Gastroesophageal sphincter (tissue), 4 donors: ENCODE data around the gene ANKS6. TPM values are rescaled to one million over a fixed set of nuclear protein-coding genes. Genes with fewer than 3 reads are reported as not detected.

Experiments
- ATAC-seq: fragments of 150-250 bp; one replicate; pipeline ENCODE4 v1.9.1; 2016; ENCODE audit warnings: mild to moderate bottlenecking, moderate library complexity
- H3K27ac ChIP-seq, 4 donors: fragments of 200-600 bp; sonication (generic) in 3 of 4; 1 replicate in 3 of 4; 2 replicates in 1 of 4; pipeline ENCODE4 v1.5.1; 2016 to 2019
- H3K27me3 ChIP-seq: fragments of 200-600 bp; sonication (generic); one replicate; pipeline ENCODE4 v1.5.1; 2019
- H3K36me3 ChIP-seq, 2 donors: fragments of 200-600 bp; sonication (generic); one replicate each; pipeline ENCODE4 v1.5.1; 2019; ENCODE audit warnings: control low read depth in 1 of 2
- H3K4me1 ChIP-seq, 3 donors: fragments of 200-600 bp; sonication (generic); 1 replicate in 2 of 3; 2 replicates in 1 of 3; pipeline ENCODE4 v1.5.1; 2016 to 2019; ENCODE audit warnings: control low read depth in 2 of 3
- H3K4me3 ChIP-seq, 2 donors: fragments of 200-600 bp; sonication (generic); one replicate each; pipeline ENCODE4 v1.5.1; 2019; ENCODE audit warnings: mild to moderate bottlenecking in 1 of 2, moderate library complexity in 1 of 2
- H3K9me3 ChIP-seq, 3 donors: fragments of 200-600 bp; sonication (generic); one replicate each; pipeline ENCODE4 v1.5.1; 2017 to 2019; ENCODE audit warnings: control low read depth in 2 of 3
- CTCF ChIP-seq, 4 experiments: fragments of 200-600 bp in 2 of 4; fragments of 450-650 bp in 2 of 4; sonication (generic) in 1 of 4; IDR thresholded peaks; one replicate each; pipeline ENCODE4 v1.5.1; 2017 to 2019; ENCODE audit warnings: antibody characterized with exemption in 4 of 4, mild to moderate bottlenecking in 2 of 4, moderate library complexity in 2 of 4
- EP300 ChIP-seq: sonication (generic); formaldehyde crosslinking; IDR thresholded peaks from one replicate; pipeline ENCODE4 v1.6.1; 2017; ENCODE audit warnings: antibody characterized with exemption, mild to moderate bottlenecking
- POLR2A ChIP-seq, 2 donors: fragments of 450-650 bp; IDR thresholded peaks; one replicate each; pipeline ENCODE4 v1.6.1; 2017; ENCODE audit warnings: antibody characterized with exemption in 2 of 2, mild to moderate bottlenecking in 2 of 2, moderate library complexity in 1 of 2
- POLR2AphosphoS5 ChIP-seq: sonication (generic); formaldehyde crosslinking; IDR thresholded peaks from one replicate; pipeline ENCODE4 v1.6.1; 2017; ENCODE audit warnings: antibody characterized with exemption
- WGBS, 2 donors: methylation state at CpG; one replicate each; pipeline ENCODE4 v1.1.5; 2018; ENCODE audit warnings: low coverage in 1 of 2; 5-methylcytosine and 5-hydroxymethylcytosine counted together
- total RNA-seq, 4 donors: library from RNA; depleted of rRNA; stranded (reverse); fragments of >200 nt; gene quantifications; one replicate each; pipeline ENCODE4 v1.1.0, GENCODE V29; 2016

ANKS6 gene
- total RNA-seq, 4 donors from 2014 or later: 17.6 to 38.4 (median 22.8) TPM

GRCh38 chr9:98771209-98771874 lies 25.0 kb downstream of the ANKS6 start:
- no peaks in the 10 kb centered on the region for H3K27me3 ChIP-seq
- no peak overlapping the region for H3K4me3 ChIP-seq
- no peak for ATAC-seq
- H3K36me3 ChIP-seq: peaks cover 0 to 84% of the 10 kb centered on the region in 2 donors
- no peak for TF ChIP-seq POLR2A (IDR thresholded peaks at IDR 0.05)
- no peak for TF ChIP-seq POLR2AphosphoS5
- TF ChIP-seq CTCF (IDR thresholded peaks at IDR 0.05): no peak
- TF ChIP-seq EP300: no peak
- H3K9me3 ChIP-seq: no peaks in the 10 kb centered on the region
- WGBS, 2 donors: 96 to 100% methylated on average over 2 to 15 of the region's 15 CpGs
- no peaks in the 10 kb centered on the region for H3K4me1 ChIP-seq
- H3K27ac ChIP-seq: no peak overlapping the region

GRCh38 chr9:98770717-98771116 lies 25.6 kb downstream of the ANKS6 start:
- peaks cover 0 to 90% of the 10 kb centered on the region in 2 donors for H3K36me3 ChIP-seq
- TF ChIP-seq POLR2AphosphoS5: no peak
- TF ChIP-seq CTCF (IDR thresholded peaks at IDR 0.05): no peak
- TF ChIP-seq EP300: no peak
- TF ChIP-seq POLR2A (IDR thresholded peaks at IDR 0.05): no peak

GRCh38 chr9:98768344-98768743 lies 28.0 kb downstream of the ANKS6 start:
- TF ChIP-seq POLR2A (IDR thresholded peaks at IDR 0.05) (no peak), EP300 (no peak), CTCF (IDR thresholded peaks at IDR 0.05) (no peak), POLR2AphosphoS5 (no peak)
- peaks cover 0 to 10% (median 0%) of the 10 kb centered on the region in 3 donors for H3K9me3 ChIP-seq
- no peaks in the 10 kb centered on the region for H3K4me1 ChIP-seq
- 96 to 100% methylated on average over 4 of the region's 9 CpGs for WGBS, 2 donors
- peaks cover 0 to 100% of the 10 kb centered on the region in 2 donors for H3K36me3 ChIP-seq
- no peak overlapping the region for H3K4me3 ChIP-seq
- H3K27ac ChIP-seq: no peak overlapping the region
- ATAC-seq: no peak
- H3K27me3 ChIP-seq: no peaks in the 10 kb centered on the region

More at GRCh38 chr9:98770717-98771116, 25.6 kb downstream of the ANKS6 start:
- no peaks in the 10 kb centered on the region for H3K27me3 ChIP-seq
- H3K4me3 ChIP-seq: no peak overlapping the region
- no peaks in the 10 kb centered on the region for H3K9me3 ChIP-seq
- no peak for ATAC-seq
- H3K27ac ChIP-seq: no peak overlapping the region
- WGBS, 2 donors: 80 to 100% methylated on average over 2 of the region's 10 CpGs
- no peaks in the 10 kb centered on the region for H3K4me1 ChIP-seq

- no peak overlapping the region for H3K4me3 ChIP-seq
- TF ChIP-seq EP300 (no peak), CTCF (IDR thresholded peaks at IDR 0.05) (no peak), POLR2A (IDR thresholded peaks at IDR 0.05) (no peak), POLR2AphosphoS5 (no peak)
- H3K9me3 ChIP-seq: peaks cover 0 to 10% (median 0%) of the 10 kb centered on the region in 3 donors
- no peaks in the 10 kb centered on the region for H3K27me3 ChIP-seq
- no peaks in the 10 kb centered on the region for H3K4me1 ChIP-seq
- ATAC-seq: no peak
- peaks cover 0 to 99% of the 10 kb centered on the region in 2 donors for H3K36me3 ChIP-seq
- WGBS, 2 donors: no CpG with 5 or more reads among the region's 7 CpGs
- no peak overlapping the region for H3K27ac ChIP-seq
Observed at GRCh38 chr9:98767915-98768314, 28.4 kb downstream of the ANKS6 start.

- no peaks in the 10 kb centered on the region for H3K27me3 ChIP-seq
- H3K27ac ChIP-seq: no peak overlapping the region
- peaks cover 0 to 99% of the 10 kb centered on the region in 2 donors for H3K36me3 ChIP-seq
- H3K4me1 ChIP-seq: no peaks in the 10 kb centered on the region
- 100% methylated on average over 1 to 3 of the region's 3 CpGs for WGBS, 2 donors
- H3K9me3 ChIP-seq: peaks cover 0 to 10% (median 0%) of the 10 kb centered on the region in 3 donors
- no peak for ATAC-seq
- TF ChIP-seq POLR2AphosphoS5 (no peak), POLR2A (IDR thresholded peaks at IDR 0.05) (no peak), CTCF (IDR thresholded peaks at IDR 0.05) (no peak), EP300 (no peak)
- H3K4me3 ChIP-seq: no peak overlapping the region
Observed at GRCh38 chr9:98767196-98767595, 29.2 kb downstream of the ANKS6 start.
